Endothelial cell of umbilical vein (primary cell): ENCODE results near the gene POLR2C. TPM values are rescaled to one million over a fixed set of nuclear protein-coding genes. Genes with fewer than 3 reads are reported as not detected.

Experiments used
- BruUV-seq: library from RNA; stranded (reverse); fragments of 400-500 nt; replicated peaks from 2 replicates; lab custom pipeline; 2021; lab: Mats Ljungman, UMichigan
- CTCF ChIA-PET: fragments of 300-600, 350-600 bp; sonication (Branson Sonifier 250); formaldehyde crosslinking; loops from one replicate; lab custom pipeline; 2021; ENCODE audit warnings: antibody characterized with exemption, inconsistent platforms; lab: Charles Lee
- POLR2A ChIA-PET: fragments of 300-600, 350-600 bp; sonication (Branson Sonifier 250); formaldehyde crosslinking; loops from one replicate; lab custom pipeline; 2021; ENCODE audit warnings: antibody characterized with exemption, inconsistent platforms; lab: Charles Lee
- DNase-seq: peaks from one replicate; pipeline ENCODE4 v3.0.0-alpha.2; 2011; ENCODE audit warnings: low read depth, low spot score
- FAIRE-seq: peaks from 2 replicates; lab custom pipeline; 2011; peaks lifted over from hg19 to GRCh38; lab: Jason Lieb, UNC
- H2AFZ ChIP-seq: 2 replicates; pipeline ENCODE4 v1.6.0; 2012; ENCODE audit warnings: low read depth, low read length, control low read depth, inconsistent platforms
- H3K27ac ChIP-seq: 2 replicates; pipeline ENCODE4 v1.5.1; 2011; ENCODE audit warnings: low read depth, mild to moderate bottlenecking, control low read depth, low read length, moderate library complexity; ENCODE audit not compliant: insufficient read depth
- H3K27me3 ChIP-seq, 2 experiments: 2 replicates each; pipeline versions ENCODE4 v1.6.0 to v1.6.1; 2011; ENCODE audit warnings: low read length in 2 of 2, mixed read lengths in 1 of 2; ENCODE audit not compliant: control insufficient read depth in 2 of 2, insufficient read depth in 2 of 2
- H3K36me3 ChIP-seq, 2 experiments: 2 replicates in 1 of 2; 3 replicates in 1 of 2; pipeline ENCODE4 v1.5.1; 2011; ENCODE audit warnings: low read length in 2 of 2, mild to moderate bottlenecking in 1 of 2, moderate library complexity in 1 of 2; ENCODE audit not compliant: control insufficient read depth in 2 of 2, insufficient read depth in 2 of 2; ENCODE audit errors: extremely low read depth in 1 of 2
- H3K4me1 ChIP-seq: 3 replicates; pipeline ENCODE4 v1.5.1; 2011; ENCODE audit warnings: mild to moderate bottlenecking, low read length; ENCODE audit not compliant: control insufficient read depth, insufficient read depth; ENCODE audit errors: extremely low read depth
- H3K4me2 ChIP-seq: 2 replicates; pipeline ENCODE4 v1.6.1; 2011; ENCODE audit warnings: low read length, control low read depth, mixed read lengths; ENCODE audit not compliant: insufficient read depth
- H3K4me3 ChIP-seq, 3 experiments: fragments of 200-600 bp in 1 of 3; sonication (generic), shearing (Covaris generic) in 1 of 3; replicated peaks in 1 of 3; 2 replicates each; pipeline ENCODE4 v1.5.1; 2011 to 2016; ENCODE audit warnings: control low read depth in 3 of 3, low read length in 3 of 3, mild to moderate bottlenecking in 2 of 3, inconsistent platforms in 1 of 3, low read depth in 1 of 3, moderate library complexity in 1 of 3; ENCODE audit not compliant: insufficient read depth in 1 of 3
- H3K79me2 ChIP-seq: 2 replicates; pipeline ENCODE4 v1.6.0; 2012; ENCODE audit warnings: low read length, inconsistent platforms; ENCODE audit not compliant: control insufficient read depth, insufficient read depth
- H3K9ac ChIP-seq: replicated peaks from 2 replicates; pipeline ENCODE3; 2011; ENCODE audit warnings: low read length, control low read depth; ENCODE audit not compliant: insufficient read depth; ENCODE audit errors: extremely low read depth
- H3K9me1 ChIP-seq: replicated peaks from 3 replicates; pipeline ENCODE4 v1.6.0; 2011; ENCODE audit warnings: mild to moderate bottlenecking, low read length; ENCODE audit not compliant: control insufficient read depth, insufficient read depth; ENCODE audit errors: extremely low read depth
- H3K9me3 ChIP-seq: replicated peaks from 2 replicates; pipeline ENCODE4 v1.5.1; 2012; ENCODE audit warnings: low read length, inconsistent platforms; ENCODE audit not compliant: control insufficient read depth, insufficient read depth
- H4K20me1 ChIP-seq: replicated peaks from 2 replicates; pipeline ENCODE3; 2011; ENCODE audit warnings: mild to moderate bottlenecking, low read length; ENCODE audit not compliant: control insufficient read depth, insufficient read depth; ENCODE audit errors: extremely low read depth
- CTCF ChIP-seq, 2 donors: IDR thresholded peaks; 1 replicate in 1 of 2; 2 replicates in 1 of 2; pipeline ENCODE4 v1.5.1; 2011; ENCODE audit warnings: low read length in 2 of 2, mild to moderate bottlenecking in 2 of 2, moderate library complexity in 2 of 2, control low read depth in 1 of 2, inconsistent platforms in 1 of 2, low read depth in 1 of 2; ENCODE audit not compliant: insufficient read depth in 1 of 2; ENCODE audit errors: extremely low read depth in 1 of 2
- EZH2 ChIP-seq: IDR thresholded peaks from 2 replicates; pipeline ENCODE4 v1.6.1; 2012; ENCODE audit warnings: borderline replicate concordance, low read depth, mild to moderate bottlenecking, moderate library complexity, low read length, inconsistent platforms; ENCODE audit not compliant: severe bottlenecking
- FOS ChIP-seq: IDR thresholded peaks from 2 replicates; pipeline ENCODE4 v1.6.1; 2011; ENCODE audit warnings: mild to moderate bottlenecking, low read length, moderate library complexity, borderline replicate concordance; ENCODE audit not compliant: insufficient read depth
- GATA2 ChIP-seq: IDR thresholded peaks from 2 replicates; pipeline ENCODE4 v1.7.0; 2011; ENCODE audit warnings: low read depth, mild to moderate bottlenecking, moderate library complexity, mixed read lengths, low read length; ENCODE audit not compliant: insufficient read length, insufficient read depth
- JUN ChIP-seq: IDR thresholded peaks from 2 replicates; pipeline ENCODE4 v1.6.1; 2011; ENCODE audit warnings: borderline replicate concordance, low read depth; ENCODE audit not compliant: insufficient read length, insufficient read depth
- MYC ChIP-seq: IDR thresholded peaks from one replicate; pipeline ENCODE4 v1.6.1; 2011; ENCODE audit warnings: mild to moderate bottlenecking, low read depth, low read length
- POLR2A ChIP-seq: IDR thresholded peaks from 2 replicates; pipeline ENCODE4 v1.6.1; 2012; ENCODE audit warnings: low read depth, mild to moderate bottlenecking, control low read depth, low read length
- POLR2AphosphoS5 ChIP-seq: IDR thresholded peaks from 2 replicates; pipeline ENCODE4 v1.6.1; 2012; ENCODE audit warnings: low read depth, mild to moderate bottlenecking, control low read depth, low read length, moderate library complexity; ENCODE audit not compliant: insufficient read depth
- dilution Hi-C: fragments of 300-500 bp; cut with MboI; formaldehyde crosslinking; loops from one replicate; pipeline ENCODE4 v1.15.0; 2019; ENCODE audit warnings: low sequenced_read_pairs; ENCODE audit not compliant: extremely low pct_ligation_motif_present
- intact Hi-C: fragments of 100-400 bp; cut with micrococcal nuclease; formaldehyde crosslinking; loops from one replicate; pipeline ENCODE4 v1.10.0; 2022
- polyA plus RNA-seq, 4 experiments: library from polyadenylated mRNA; depleted of rRNA in 3 of 4; stranded (reverse) in 3 of 4; unstranded in 1 of 4; fragments of >200 nt; gene quantifications; 2 replicates each; pipeline versions ENCODE4 v1.2.1 to v1.2.3, GENCODE V29; 2011 to 2012; ENCODE audit warnings: missing spikeins in 1 of 4
- total RNA-seq: library from RNA; stranded (reverse); gene quantifications from 2 replicates; pipeline ENCODE4 v1.2.3, GENCODE V29; 2021
- TF ChIP-seq, protein P1 (sequence below): IDR thresholded peaks from 2 replicates; pipeline ENCODE4 v1.6.1; 2011; ENCODE audit not compliant: insufficient read depth, insufficient read length

Gene POLR2C
- total and polyA plus RNA-seq, 2 donors (not counting 3 experiments of a cell fraction or from before 2014, with no cell fraction given) = 65.2 to 129 TPM

DNA sequence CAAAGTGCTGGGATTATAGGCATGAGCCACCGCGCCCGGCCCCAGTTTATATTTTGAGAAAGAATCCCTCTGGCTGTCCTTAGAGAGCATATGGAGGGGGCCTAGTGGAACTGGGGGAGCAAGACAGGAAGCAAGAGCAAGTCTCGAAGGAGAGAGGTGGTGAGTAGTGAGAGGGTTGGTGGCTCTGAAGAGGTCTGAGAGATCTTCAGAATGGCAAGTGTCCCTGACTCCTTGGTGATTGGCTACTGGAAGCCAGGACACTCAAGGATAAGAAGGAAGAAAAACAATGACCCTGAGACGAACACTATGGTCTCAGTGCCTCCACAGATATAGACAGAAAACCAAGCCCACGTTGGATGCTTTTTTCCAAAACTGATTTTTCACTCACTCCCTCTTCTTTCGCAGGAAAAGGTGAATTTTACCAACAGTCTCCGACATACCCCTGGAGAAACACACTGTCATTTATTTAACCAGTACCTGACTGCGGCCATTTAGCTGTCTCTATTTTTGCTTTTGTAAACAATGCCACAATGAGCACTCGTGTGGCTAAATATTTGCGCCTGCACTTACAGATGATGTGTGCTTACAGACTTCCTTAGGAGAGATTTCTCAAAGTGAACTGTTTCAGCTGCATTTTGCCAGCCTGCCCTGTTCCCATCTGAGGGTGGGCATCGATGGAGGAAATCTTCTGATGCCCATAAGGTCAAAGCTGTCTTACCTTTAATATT, 39.7 kb downstream of the POLR2C start:
- no peaks in the 10 kb centered on the region for H3K36me3 ChIP-seq
- BruUV-seq = no TSS peak
- no peaks in the 10 kb centered on the region for H4K20me1 ChIP-seq
- peaks cover 0 to 5% of the 10 kb centered on the region in 2 experiments for H3K27me3 ChIP-seq
- H3K4me1 ChIP-seq = no peaks in the 10 kb centered on the region
- no peak for TF ChIP-seq EZH2
- TF ChIP-seq JUN = no peak
- H3K79me2 ChIP-seq = no peaks in the 10 kb centered on the region
- CTCF ChIA-PET = interaction anchor here (1.0 to 1.9 kb wide), 2 partner anchors 16 to 17 kb away, joined by 3 to 5 read pairs; partner anchors contain the start of gene DOK4
- no peaks in the 10 kb centered on the region for H3K9me3 ChIP-seq
- H3K4me3 ChIP-seq = no peak overlapping the region
- no peak overlapping the region for H2AFZ ChIP-seq
- dilution Hi-C loops = no loop called here
- no peak for FAIRE-seq
- intact Hi-C loops = no loop called here
- no peaks in the 10 kb centered on the region for H3K9me1 ChIP-seq
- H3K4me2 ChIP-seq = no peak overlapping the region
- no peak for DNase-seq
- POLR2A ChIA-PET = no interaction called here
- no peak overlapping the region for H3K9ac ChIP-seq
- H3K27ac ChIP-seq = no peak overlapping the region

GRCh38 chr16:57503366-57503765, 40.9 kb downstream of the POLR2C start:
- FAIRE-seq = no peak
- H3K9ac ChIP-seq = no peak overlapping the region
- POLR2A ChIA-PET = no interaction called here

More at GRCh38 chr16:57503366-57503765, 40.9 kb downstream of the POLR2C start:
- Histone ChIP-seq H3K4me2 (no peak overlapping the region), H3K9me3 (no peaks in the 10 kb centered on the region), H4K20me1 (no peaks in the 10 kb centered on the region), H3K79me2 (no peaks in the 10 kb centered on the region), H3K9me1 (no peaks in the 10 kb centered on the region), H3K4me3 (no peak overlapping the region), H3K27ac (no peak overlapping the region), H2AFZ (no peak overlapping the region), H3K27me3 (peaks cover 0 to 8% of the 10 kb centered on the region in 2 experiments), H3K36me3 (no peaks in the 10 kb centered on the region), H3K4me1 (no peaks in the 10 kb centered on the region)
- BruUV-seq = no TSS peak
- dilution Hi-C loops (no loop called here), intact Hi-C loops (no loop called here)
- CTCF ChIA-PET = interaction anchor here (1.9 kb wide), 1 partner anchor 16 kb away, joined by 5 read pairs; no protein-coding TSS in a partner anchor
- no peak for TF ChIP-seq CTCF (IDR thresholded peaks at IDR 0.05; ENCODE audit: extremely low read depth in 1 of 2, insufficient read depth in 1 of 2, low read depth in 1 of 2, low read length in 2 of 2)
- TF ChIP-seq, protein P1, sequence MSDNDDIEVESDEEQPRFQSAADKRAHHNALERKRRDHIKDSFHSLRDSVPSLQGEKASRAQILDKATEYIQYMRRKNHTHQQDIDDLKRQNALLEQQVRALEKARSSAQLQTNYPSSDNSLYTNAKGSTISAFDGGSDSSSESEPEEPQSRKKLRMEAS = no peak
- no peak for TF ChIP-seq MYC
- TF ChIP-seq POLR2AphosphoS5 = no peak
- TF ChIP-seq FOS = no peak
- TF ChIP-seq POLR2A = no peak
- TF ChIP-seq JUN = no peak
- no peak for TF ChIP-seq EZH2
- no peak for TF ChIP-seq GATA2
- no peak for DNase-seq
